CD14-positive monocyte (primary cell): ENCODE data around the gene CLOCK. TPM values are rescaled to one million over a fixed set of nuclear protein-coding genes. Genes with fewer than 3 reads are reported as not detected.

Experiments
- DNase-seq, 3 donors: peaks; one replicate each; pipeline ENCODE4 v3.0.0-alpha.2; 2011 to 2022
- H2AFZ ChIP-seq: 2 replicates; pipeline ENCODE4 v1.6.0; 2012; ENCODE audit warnings: mild to moderate bottlenecking, low read depth, low read length, inconsistent platforms; ENCODE audit not compliant: insufficient read depth, poor library complexity, severe bottlenecking
- H3K27ac ChIP-seq, 2 donors: 1 replicate in 1 of 2; 2 replicates in 1 of 2; pipeline ENCODE4 v1.5.1; 2012 to 2013; ENCODE audit warnings: low read length in 2 of 2, control low read depth in 1 of 2, inconsistent platforms in 1 of 2, low read depth in 1 of 2, mild to moderate bottlenecking in 1 of 2
- H3K27me3 ChIP-seq, 2 donors: one replicate each; pipeline versions ENCODE4 v1.6.0 to v1.6.1; 2011 to 2013; ENCODE audit warnings: low read length in 2 of 2; ENCODE audit not compliant: control insufficient read depth in 2 of 2, insufficient read depth in 2 of 2
- H3K36me3 ChIP-seq, 2 donors: replicated peaks in 1 of 2; 1 replicate in 1 of 2; 2 replicates in 1 of 2; pipeline versions ENCODE4 v1.5.1 to v1.6.1; 2012 to 2013; ENCODE audit warnings: low read length in 2 of 2, control low read depth in 1 of 2, inconsistent platforms in 1 of 2, mild to moderate bottlenecking in 1 of 2; ENCODE audit not compliant: insufficient read depth in 2 of 2, control insufficient read depth in 1 of 2
- H3K4me1 ChIP-seq, 2 donors: 1 replicate in 1 of 2; 2 replicates in 1 of 2; pipeline versions ENCODE4 v1.5.1 to v1.6.1; 2012 to 2013; ENCODE audit warnings: low read length in 2 of 2, control low read depth in 1 of 2, inconsistent platforms in 1 of 2, mild to moderate bottlenecking in 1 of 2, moderate library complexity in 1 of 2; ENCODE audit not compliant: insufficient read depth in 2 of 2, control insufficient read depth in 1 of 2
- H3K4me2 ChIP-seq: replicated peaks from 2 replicates; pipeline ENCODE3; 2012; ENCODE audit warnings: low read length, moderate library complexity, mild to moderate bottlenecking; ENCODE audit not compliant: poor library complexity, severe bottlenecking; ENCODE audit errors: extremely low read depth
- H3K4me3 ChIP-seq, 3 experiments: fragments of 200-600 bp in 1 of 3; sonication (generic) in 1 of 3; replicated peaks in 1 of 3; 1 replicate in 2 of 3; 2 replicates in 1 of 3; pipeline ENCODE4 v1.5.1; 2011 to 2013; ENCODE audit warnings: low read length in 3 of 3, mild to moderate bottlenecking in 3 of 3, control low read depth in 2 of 3, low read depth in 2 of 3, inconsistent platforms in 1 of 3, moderate library complexity in 1 of 3
- H3K79me2 ChIP-seq: 2 replicates; pipeline ENCODE4 v1.6.0; 2012; ENCODE audit warnings: mild to moderate bottlenecking, control low read depth, inconsistent platforms, low read length, moderate library complexity; ENCODE audit not compliant: insufficient read depth
- H3K9ac ChIP-seq: 2 replicates; pipeline ENCODE4 v1.6.0; 2017; ENCODE audit warnings: low read length, mild to moderate bottlenecking; ENCODE audit not compliant: insufficient read depth, poor library complexity, severe bottlenecking
- H3K9me3 ChIP-seq, 2 donors: replicated peaks in 1 of 2; 1 replicate in 1 of 2; 2 replicates in 1 of 2; pipeline versions ENCODE4 v1.5.1 to v1.6.1; 2012 to 2013; ENCODE audit warnings: low read length in 2 of 2, control low read depth in 1 of 2; ENCODE audit not compliant: control insufficient read depth in 1 of 2, insufficient read depth in 1 of 2
- H4K20me1 ChIP-seq: 2 replicates; pipeline ENCODE4 v1.6.0; 2012; ENCODE audit warnings: mild to moderate bottlenecking, low read length, control low read depth, moderate library complexity; ENCODE audit not compliant: insufficient read depth
- H3K27ac Mint-ChIP-seq, 7 donors: one replicate each; pipeline ENCODE4 v1.8.0; 2020; ENCODE audit warnings: mild to moderate bottlenecking in 7 of 7, mixed read lengths in 7 of 7, moderate library complexity in 6 of 7, inconsistent platforms in 2 of 7
- H3K27me3 Mint-ChIP-seq, 3 donors: one replicate each; pipeline ENCODE4 v1.8.0; 2021 to 2022; ENCODE audit warnings: low read depth in 3 of 3, mild to moderate bottlenecking in 3 of 3, mixed read lengths in 3 of 3, moderate library complexity in 3 of 3, inconsistent platforms in 1 of 3
- H3K36me3 Mint-ChIP-seq, 2 donors: one replicate each; pipeline ENCODE4 v1.8.0; 2020; ENCODE audit warnings: mixed read lengths in 2 of 2, inconsistent platforms in 1 of 2, mild to moderate bottlenecking in 1 of 2
- H3K4me1 Mint-ChIP-seq: one replicate; pipeline ENCODE4 v1.8.0; 2020; ENCODE audit warnings: mild to moderate bottlenecking, mixed read lengths
- H3K4me3 Mint-ChIP-seq, 2 donors: one replicate each; pipeline ENCODE4 v1.8.0; 2020; ENCODE audit warnings: mild to moderate bottlenecking in 2 of 2, mixed read lengths in 2 of 2, moderate library complexity in 1 of 2
- H3K9me3 Mint-ChIP-seq, 7 donors: one replicate each; pipeline ENCODE4 v1.8.0; 2020 to 2022; ENCODE audit warnings: mixed read lengths in 7 of 7, mild to moderate bottlenecking in 6 of 7, moderate library complexity in 6 of 7, inconsistent platforms in 2 of 7
- WGBS: methylation state at CpG from one replicate; pipeline ENCODE4 v1.1.5; 2013; ENCODE audit warnings: missing lambda C conversion rate; ENCODE audit not compliant: insufficient coverage; 5-methylcytosine and 5-hydroxymethylcytosine counted together
- intact Hi-C, 2 donors: fragments of 100-400 bp; cut with micrococcal nuclease; formaldehyde crosslinking; loops; one replicate each; pipeline versions ENCODE4 v1.15.0 to v1.15.1; 2023
- polyA plus RNA-seq, 3 donors: library from polyadenylated mRNA; depleted of rRNA in 1 of 3; unstranded in 2 of 3; stranded (reverse) in 1 of 3; fragments of 300-500 nt in 2 of 3; fragments of >200 nt in 1 of 3; fragmentation: Illumina TruSeq in 2 of 3; gene quantifications; 1 replicate in 2 of 3; 2 replicates in 1 of 3; pipeline ENCODE4 v1.2.3, GENCODE V29; 2012 to 2021
- TF ChIP-seq, protein P1 (sequence below): fragments of 200-600 bp; IDR thresholded peaks from one replicate; pipeline ENCODE4 v1.8.0; 2022; ENCODE audit warnings: antibody characterized with exemption, mild to moderate bottlenecking

Gene CLOCK
- polyA plus RNA-seq, 3 donors, result 1.9 to 3.7 (median 2.9) TPM

GRCh38 chr4:55499495-55499894, 47.2 kb downstream of the CLOCK start:
- Histone ChIP-seq H3K4me2 (no peak overlapping the region), H3K79me2 (no peaks in the 10 kb centered on the region), H3K27ac (no peak overlapping the region), H2AFZ (no peak overlapping the region), H3K9ac (no peak overlapping the region), H3K9me3 (no peaks in the 10 kb centered on the region), H3K27me3 (no peaks in the 10 kb centered on the region), H3K4me3 (no peak overlapping the region), H3K36me3 (peaks cover 0 to 17% of the 10 kb centered on the region in 2 donors), H4K20me1 (no peaks in the 10 kb centered on the region), H3K4me1 (no peaks in the 10 kb centered on the region)
- no peak overlapping the region for H3K4me3 Mint-ChIP-seq
- H3K27me3 Mint-ChIP-seq, result peaks cover 0 to 2% (median 1%) of the 10 kb centered on the region in 3 donors
- H3K9me3 Mint-ChIP-seq, result peaks cover 0 to 2% (median 0%) of the 10 kb centered on the region in 7 donors
- no peak for DNase-seq
- peaks cover 20 to 21% of the 10 kb centered on the region in 2 donors for H3K36me3 Mint-ChIP-seq
- TF ChIP-seq, protein P1, sequence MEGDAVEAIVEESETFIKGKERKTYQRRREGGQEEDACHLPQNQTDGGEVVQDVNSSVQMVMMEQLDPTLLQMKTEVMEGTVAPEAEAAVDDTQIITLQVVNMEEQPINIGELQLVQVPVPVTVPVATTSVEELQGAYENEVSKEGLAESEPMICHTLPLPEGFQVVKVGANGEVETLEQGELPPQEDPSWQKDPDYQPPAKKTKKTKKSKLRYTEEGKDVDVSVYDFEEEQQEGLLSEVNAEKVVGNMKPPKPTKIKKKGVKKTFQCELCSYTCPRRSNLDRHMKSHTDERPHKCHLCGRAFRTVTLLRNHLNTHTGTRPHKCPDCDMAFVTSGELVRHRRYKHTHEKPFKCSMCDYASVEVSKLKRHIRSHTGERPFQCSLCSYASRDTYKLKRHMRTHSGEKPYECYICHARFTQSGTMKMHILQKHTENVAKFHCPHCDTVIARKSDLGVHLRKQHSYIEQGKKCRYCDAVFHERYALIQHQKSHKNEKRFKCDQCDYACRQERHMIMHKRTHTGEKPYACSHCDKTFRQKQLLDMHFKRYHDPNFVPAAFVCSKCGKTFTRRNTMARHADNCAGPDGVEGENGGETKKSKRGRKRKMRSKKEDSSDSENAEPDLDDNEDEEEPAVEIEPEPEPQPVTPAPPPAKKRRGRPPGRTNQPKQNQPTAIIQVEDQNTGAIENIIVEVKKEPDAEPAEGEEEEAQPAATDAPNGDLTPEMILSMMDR, result no peak
- WGBS, result 98% methylated on average over 7 of the region's 10 CpGs
- intact Hi-C loops, result no loop called here
- H3K4me1 Mint-ChIP-seq, result no peaks in the 10 kb centered on the region
- H3K27ac Mint-ChIP-seq, result peak overlapping the region in 1 of 7 donors; percentile 37

- Histone ChIP-seq H3K27ac (no peak overlapping the region), H3K4me1 (no peaks in the 10 kb centered on the region), H3K4me3 (no peak overlapping the region), H3K9me3 (no peaks in the 10 kb centered on the region), H3K36me3 (peaks cover 4 to 21% of the 10 kb centered on the region in 2 donors), H2AFZ (no peak overlapping the region), H3K79me2 (no peaks in the 10 kb centered on the region), H3K4me2 (no peak overlapping the region), H3K9ac (no peak overlapping the region), H4K20me1 (no peaks in the 10 kb centered on the region), H3K27me3 (no peaks in the 10 kb centered on the region)
- intact Hi-C loops, result no loop called here
- no peak overlapping the region for H3K27ac Mint-ChIP-seq
- peaks cover 21 to 23% of the 10 kb centered on the region in 2 donors for H3K36me3 Mint-ChIP-seq
- no peaks in the 10 kb centered on the region for H3K4me1 Mint-ChIP-seq
- no CpG with 5 or more reads among the region's 3 CpGs for whole genome bisulfite sequencing
- H3K27me3 Mint-ChIP-seq, result peaks cover 0 to 2% (median 1%) of the 10 kb centered on the region in 3 donors
- H3K9me3 Mint-ChIP-seq, result peaks cover 0 to 2% (median 0%) of the 10 kb centered on the region in 7 donors
- H3K4me3 Mint-ChIP-seq, result no peak overlapping the region
- DNase-seq, result no peak
- TF ChIP-seq, protein P1, result no peak
Observed at GRCh38 chr4:55498051-55498450, 48.7 kb downstream of the CLOCK start.
